GM19193 (cell line): ENCODE data around the gene MTRF1L.

Source experiments
- POLR2A ChIP-seq: IDR thresholded peaks from 4 replicates; pipeline ENCODE4 v1.6.1; 2011; ENCODE audit not compliant: insufficient read depth, insufficient read length; ENCODE audit errors: extremely low read depth

Gene MTRF1L, protein sequence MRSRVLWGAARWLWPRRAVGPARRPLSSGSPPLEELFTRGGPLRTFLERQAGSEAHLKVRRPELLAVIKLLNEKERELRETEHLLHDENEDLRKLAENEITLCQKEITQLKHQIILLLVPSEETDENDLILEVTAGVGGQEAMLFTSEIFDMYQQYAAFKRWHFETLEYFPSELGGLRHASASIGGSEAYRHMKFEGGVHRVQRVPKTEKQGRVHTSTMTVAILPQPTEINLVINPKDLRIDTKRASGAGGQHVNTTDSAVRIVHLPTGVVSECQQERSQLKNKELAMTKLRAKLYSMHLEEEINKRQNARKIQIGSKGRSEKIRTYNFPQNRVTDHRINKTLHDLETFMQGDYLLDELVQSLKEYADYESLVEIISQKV

DNA sequence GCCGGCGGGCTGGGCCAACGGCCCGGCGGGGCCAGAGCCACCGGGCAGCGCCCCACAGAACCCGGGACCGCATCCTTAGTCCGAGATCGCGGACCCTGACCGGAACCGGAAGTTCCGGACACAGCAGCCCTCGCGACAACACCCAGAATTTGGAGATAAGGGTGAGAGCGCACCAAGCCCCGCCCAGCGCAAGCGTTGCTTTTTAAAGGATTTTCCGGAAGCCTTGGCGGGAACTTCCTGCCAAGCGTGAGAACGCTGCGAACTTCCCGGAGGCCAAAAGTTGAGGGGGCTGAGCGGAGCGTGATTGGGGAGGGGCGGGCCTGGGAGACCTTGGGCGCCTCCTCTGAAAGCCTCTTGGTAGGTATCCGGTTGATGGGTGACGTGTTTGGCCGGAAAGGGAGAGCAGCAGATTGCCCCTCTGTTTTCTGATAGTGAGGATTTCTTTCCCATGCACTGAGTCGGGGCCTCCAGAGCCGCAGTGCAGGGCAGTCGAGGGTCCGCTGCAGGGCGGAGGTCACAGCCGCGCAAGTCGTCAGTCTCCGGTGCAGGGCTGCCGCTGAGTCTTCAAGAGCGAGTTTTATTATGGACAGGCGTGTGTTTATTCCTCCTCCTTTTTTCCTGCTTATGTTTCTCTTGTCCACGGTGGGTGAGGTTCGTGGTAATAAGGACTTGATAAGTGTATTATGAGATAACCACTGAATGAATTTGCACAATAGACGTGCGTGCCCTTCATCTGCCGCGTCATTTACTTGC, at the start of gene MTRF1L:
TSS of gene MTRF1L (minus strand) at position 97 of the 753 bp plus-strand sequence. CDS start at position 73, 24 bp downstream.
- peak; percentile 64 for TF ChIP-seq POLR2A

DNA sequence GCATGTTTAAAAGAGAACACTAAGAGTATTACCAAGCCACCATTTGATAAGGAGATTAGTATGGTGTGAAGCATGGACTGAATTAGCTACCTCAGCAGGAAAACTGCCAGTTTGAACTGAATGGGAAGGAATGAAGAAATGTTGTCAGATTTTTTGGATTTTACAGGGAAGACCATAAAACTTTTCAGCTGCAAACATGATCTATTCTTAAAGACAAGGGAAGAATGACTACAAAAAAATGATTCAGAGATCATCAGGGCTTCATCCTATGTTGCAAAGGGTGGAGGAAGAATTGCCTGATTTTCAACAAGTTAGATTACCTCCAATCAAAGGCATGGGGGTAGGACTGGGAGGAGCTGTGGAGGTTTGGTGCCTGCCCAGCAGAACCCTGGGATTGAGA, 49.3 kb upstream of the MTRF1L start:
- no peak for TF ChIP-seq POLR2A

DNA sequence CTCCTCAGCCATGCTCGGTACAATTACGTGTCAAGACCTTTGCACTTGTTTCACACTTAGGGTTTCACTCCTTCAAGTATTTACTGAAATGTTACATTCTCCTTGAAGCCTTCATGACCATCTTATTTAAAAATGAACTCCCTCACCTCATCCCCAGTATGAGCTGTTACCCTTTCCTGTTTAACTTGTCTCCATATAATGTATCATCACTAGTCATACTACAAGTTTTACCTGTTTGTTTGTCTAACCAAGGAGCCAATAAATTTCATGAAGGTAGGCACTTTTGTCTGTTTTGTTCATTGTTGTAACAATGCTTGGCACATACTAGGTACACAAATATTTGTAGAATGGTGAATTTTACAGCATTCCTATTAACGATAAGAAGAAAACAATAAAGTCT, 46.1 kb upstream of the MTRF1L start:
- no peak for TF ChIP-seq POLR2A

DNA sequence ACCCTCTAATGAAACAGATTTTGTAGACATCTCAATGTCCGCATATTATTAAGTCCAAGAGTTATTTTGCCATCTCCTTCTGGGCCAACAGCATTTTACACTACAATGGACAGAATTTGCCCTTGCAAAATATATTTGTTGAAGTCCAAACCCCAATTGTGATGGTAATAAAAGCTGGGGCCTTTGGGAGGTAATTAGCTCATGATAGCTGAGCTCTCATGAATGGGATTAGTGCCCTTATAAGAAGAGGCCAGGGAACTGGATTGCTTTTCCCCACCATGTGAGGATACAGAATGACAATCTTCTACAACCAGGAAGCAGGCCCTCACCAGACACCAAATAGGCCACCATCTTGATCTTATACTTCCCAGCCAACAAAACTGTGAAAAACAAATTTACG, 44.9 kb upstream of the MTRF1L start:
- TF ChIP-seq POLR2A, result no peak

DNA sequence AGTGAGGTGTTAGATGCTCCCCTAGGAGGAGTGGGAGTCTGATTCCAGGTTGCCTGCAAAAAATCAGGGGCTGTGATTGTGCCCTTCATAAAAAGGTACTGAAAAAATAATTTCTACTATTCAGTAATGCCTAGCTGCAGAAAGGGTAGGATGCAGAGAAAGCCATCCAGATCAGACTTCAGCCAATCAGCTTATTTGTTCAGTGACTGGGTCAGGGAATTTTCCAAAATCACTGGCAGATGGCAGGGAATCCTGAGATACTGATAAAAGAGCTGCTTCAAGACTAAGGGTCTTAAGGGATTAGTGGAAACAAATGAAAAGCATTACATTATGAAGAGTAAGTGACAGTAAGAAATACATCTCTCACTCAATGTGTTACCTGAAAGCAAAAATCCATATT, 42.8 kb upstream of the MTRF1L start:
- TF ChIP-seq POLR2A, result no peak

DNA sequence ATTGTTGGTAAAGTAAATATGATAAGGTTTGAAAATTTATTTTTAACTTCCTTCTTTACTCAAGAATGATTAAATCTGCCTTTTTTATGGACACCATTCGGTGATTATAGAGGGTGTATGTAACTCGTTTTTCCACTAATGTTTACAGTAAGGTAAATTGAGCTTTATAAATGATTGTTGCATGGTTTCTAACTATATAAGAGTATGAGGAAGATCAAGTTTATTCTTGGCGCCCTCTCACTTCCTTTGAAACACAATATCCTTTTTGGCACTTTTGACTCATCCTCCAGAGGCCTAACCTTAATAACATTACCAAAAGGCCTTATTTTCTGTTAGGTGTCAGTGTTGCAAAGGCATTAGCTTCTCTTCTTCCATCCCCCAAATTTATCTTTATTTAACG, 41.8 kb upstream of the MTRF1L start:
- TF ChIP-seq POLR2A, result no peak

DNA sequence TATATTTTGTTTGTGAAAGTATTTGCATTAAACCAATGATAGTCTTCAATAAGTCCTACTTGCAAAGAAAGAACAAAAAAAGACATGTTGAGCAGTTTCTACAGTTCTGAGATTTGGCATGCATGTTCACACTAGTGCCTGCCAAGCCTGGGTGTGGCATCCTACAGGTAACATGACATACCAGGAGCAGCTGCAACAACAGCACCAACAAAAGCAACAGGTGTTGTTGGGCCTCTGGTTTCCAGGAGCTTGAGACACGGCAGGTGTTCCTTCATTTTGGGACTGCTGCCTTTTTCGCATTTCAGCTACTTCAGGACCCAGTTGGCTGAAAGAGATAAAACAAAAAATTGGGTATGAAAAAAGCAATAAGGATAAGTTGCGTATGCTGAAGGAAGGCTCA, 41.2 kb upstream of the MTRF1L start:
- no peak for TF ChIP-seq POLR2A

DNA sequence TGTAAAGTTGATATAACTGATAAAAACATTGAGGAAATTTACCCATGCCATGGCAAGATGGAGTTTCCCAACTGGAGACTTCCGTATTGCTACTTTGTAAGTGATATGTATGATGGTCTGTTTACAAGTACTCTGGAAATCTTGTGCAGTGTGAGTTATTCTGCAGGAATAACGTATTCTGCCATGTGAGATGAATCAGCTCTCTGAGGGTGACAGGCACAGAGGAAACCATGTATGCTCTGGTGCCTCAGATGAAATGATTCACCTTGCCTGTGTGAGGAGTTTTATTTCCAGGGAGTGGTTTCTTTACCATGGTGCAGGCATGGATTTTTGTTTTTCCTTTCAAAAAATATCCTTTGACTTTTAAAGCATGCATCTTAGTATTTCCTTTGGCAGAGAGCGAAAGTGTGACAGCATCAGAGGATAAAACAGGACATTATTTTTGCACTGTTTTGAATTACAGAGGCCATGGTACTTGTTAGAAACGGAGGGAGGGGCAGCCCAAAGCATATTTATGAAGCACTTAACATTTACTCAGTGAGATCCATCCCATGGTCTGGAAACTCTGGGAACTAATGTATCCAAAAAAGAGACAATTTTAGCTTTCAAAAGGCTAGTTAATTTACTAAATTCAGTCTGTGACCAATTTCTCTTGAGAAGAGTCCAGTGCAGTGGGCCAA, 36.0 kb upstream of the MTRF1L start:
- TF ChIP-seq POLR2A, result no peak

DNA sequence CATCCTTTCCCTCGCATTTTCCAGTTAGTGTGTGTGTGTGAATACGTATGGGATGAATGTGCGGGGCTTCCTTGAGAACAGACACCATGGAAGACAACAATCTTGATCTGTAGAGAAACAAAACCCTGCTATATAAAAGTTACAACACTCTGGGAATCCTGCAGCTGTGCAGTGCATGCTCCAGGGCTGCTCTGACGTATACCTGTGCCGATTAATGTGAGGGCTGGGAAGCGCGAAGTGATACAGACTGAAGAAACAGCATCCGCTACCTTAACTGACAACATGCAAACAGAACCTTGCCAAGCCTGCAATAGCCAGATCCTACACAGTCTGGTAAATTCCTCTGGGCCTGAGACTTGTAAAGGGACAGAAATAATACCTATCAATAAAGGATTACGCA, 31.6 kb upstream of the MTRF1L start:
- no peak for TF ChIP-seq POLR2A

DNA sequence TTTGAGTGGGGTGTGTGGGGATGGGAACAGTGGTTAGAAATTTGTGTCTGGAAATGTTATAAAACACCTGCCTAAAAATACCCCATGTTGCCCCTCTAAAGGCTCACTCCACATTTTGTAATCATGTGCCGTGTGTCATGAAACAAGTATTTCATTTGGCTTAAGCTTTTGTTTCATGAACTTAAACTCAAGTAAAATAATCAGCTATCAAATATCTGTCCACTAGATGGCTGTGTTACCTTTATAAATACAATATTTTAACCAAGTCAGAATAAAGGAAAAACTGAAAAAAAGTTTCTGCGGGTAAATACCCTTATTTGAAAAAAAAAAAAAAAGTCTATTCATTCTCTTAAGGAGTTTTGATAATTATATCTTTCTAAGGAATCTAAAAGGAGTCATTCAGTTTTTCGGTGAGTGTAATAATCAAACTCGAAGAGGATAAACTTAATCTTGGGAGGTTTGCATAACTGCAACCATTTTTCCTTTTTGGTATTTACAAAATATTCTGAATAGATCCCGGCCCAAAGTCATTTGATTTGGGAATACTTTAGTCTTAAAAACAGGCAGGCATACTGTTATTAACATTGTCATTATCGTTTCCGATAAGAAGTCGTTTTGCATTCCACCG, 29.9 kb upstream of the MTRF1L start:
- no peak for TF ChIP-seq POLR2A

DNA sequence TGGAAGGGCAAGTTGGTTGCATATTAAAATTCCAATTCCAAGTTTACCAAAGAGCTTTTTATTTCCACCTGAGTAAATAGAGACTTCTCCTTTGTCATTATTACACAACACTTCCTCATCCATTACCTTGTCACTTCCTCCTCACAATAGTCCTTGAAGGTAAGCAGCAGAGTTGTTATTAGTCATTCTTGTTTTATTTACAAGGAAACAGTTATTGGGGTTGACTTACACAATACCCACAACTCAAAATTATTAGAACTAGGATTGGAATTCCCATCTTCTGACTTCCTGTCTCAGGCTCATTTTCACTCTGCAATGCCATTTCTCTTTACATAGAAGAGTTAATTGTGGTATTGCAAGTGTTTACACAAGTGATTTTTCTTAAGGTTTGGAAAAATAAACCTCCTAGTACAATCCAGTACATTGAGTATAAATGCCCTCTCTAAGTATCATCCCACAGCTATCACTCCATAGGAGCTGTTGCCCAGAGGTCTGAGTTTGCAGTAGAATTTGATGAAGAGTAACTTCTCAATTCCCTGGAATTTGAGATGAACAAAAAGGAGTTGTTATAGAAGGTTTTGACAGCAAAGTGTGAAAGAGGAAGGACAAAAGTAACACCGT, 28.9 kb upstream of the MTRF1L start:
- TF ChIP-seq POLR2A, result no peak

DNA sequence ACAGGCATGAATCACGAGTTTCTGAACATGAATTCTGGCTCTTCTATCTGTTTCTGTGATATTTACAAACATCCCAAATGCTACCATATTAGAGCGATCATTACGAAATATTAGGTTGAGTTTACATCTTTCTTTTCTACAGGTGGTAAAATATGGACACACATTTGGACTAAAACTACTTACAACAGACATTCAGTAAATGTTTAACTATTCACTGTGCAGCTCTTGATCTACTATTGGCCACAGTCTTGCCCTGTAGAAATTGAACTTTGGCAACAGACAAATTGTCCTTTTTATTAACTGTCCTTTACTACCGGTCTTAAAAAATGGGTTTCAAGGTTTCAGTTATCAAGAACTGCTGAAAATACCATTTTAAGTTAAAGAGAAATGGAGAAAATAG, 26.5 kb upstream of the MTRF1L start:
- TF ChIP-seq POLR2A, result no peak

DNA sequence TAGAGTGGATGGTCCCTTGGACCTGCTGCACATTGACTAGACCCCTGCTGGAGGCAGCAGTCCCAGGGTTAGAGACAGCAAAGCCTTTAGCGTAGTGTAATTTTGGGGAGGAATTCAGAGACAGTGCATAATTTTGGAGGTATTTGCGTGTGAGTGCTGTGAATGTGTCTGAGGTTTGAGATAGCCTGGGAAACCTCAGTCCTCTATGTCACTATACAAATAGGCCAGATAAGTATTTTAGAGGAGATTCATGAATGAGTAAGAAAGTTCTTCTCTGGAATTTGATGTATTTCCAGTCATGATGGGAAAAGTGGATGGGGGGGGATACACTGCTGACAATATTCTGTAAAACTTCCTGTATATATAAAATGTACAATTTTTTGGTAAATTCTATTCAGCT, 25.8 kb upstream of the MTRF1L start:
- no peak for TF ChIP-seq POLR2A

DNA sequence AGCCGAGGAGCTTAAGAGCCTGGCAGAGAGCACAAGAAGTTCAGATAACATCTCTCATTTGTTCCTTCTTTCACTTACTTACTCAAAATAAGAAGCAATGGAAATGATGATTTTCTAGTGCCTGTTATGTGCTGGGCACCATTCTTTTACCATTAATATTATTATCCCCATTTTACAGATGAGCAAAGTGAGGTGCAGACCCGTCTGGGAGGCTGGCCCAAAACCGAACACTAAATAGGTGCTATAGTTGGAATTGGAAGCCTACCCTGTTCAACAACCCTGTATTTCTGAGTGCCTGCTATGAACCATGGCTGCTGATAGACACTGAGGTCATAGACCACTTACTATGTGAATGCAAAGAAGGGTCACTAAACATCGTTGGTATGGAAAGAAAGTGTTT, 25.0 kb upstream of the MTRF1L start:
- TF ChIP-seq POLR2A, result no peak

DNA sequence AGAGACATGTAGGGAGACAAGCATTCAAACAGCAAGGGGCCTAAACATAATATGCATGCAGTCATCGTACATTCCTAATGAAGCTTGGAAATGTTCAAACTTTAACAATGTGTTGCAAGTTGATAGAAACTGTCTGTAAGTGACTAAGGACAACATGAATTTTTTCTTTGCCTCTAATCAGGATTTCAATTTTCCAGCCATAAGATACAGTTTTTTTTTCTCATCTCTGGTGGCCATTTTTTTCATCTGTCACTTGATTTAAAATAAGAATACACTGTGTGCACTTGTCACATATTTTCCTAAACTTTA, 22.2 kb upstream of the MTRF1L start:
- TF ChIP-seq POLR2A, result no peak
